A549 (cell line): ENCODE measurements around the gene CARD11. TPM values are rescaled to one million over a fixed set of nuclear protein-coding genes. Genes with fewer than 3 reads are reported as not detected.

Experiments used
- ATAC-seq, 2 experiments: fragments of 200-7000 bp in 1 of 2; fragments of >200 bp in 1 of 2; cut with Nextera tagmentation in 1 of 2; cut with Tn5 transposase in 1 of 2; 3 replicates each; pipeline versions ENCODE4 v1.8.0 to v1.9.1; 2018 to 2020; ENCODE audit warnings: mild to moderate bottlenecking in 1 of 2, moderate library complexity in 1 of 2
- CTCF ChIA-PET: fragments of 300-600 bp; sonication (Branson Sonifier 250); formaldehyde crosslinking; extraction: SDS; loops from one replicate; lab custom pipeline; 2021; ENCODE audit warnings: antibody characterized with exemption, inconsistent platforms; lab: Yijun Ruan, JAX
- POLR2A ChIA-PET: fragments of 350-600 bp; formaldehyde crosslinking; extraction: SDS; loops from one replicate; lab custom pipeline; 2021; ENCODE audit warnings: antibody characterized with exemption, inconsistent platforms; lab: Yijun Ruan, JAX
- DNase-seq, 2 experiments: peaks; one replicate each; pipeline versions ENCODE4 v3.0.0 to v3.0.0-alpha.2; 2011 to 2016; ENCODE audit warnings: low read depth in 1 of 2, low spot score in 1 of 2
- FAIRE-seq: peaks from 2 replicates; lab custom pipeline; 2011; peaks lifted over from hg19 to GRCh38; lab: Jason Lieb, UNC
- H3K27ac ChIP-seq, 2 experiments: fragments of >200 bp; sonication (Bioruptor Twin); formaldehyde crosslinking; 3 replicates each; pipeline ENCODE4 v1.5.1; 2016 to 2017
- H3K4me1 ChIP-seq: fragments of >200 bp; sonication (Bioruptor Twin); formaldehyde crosslinking; 3 replicates; pipeline ENCODE4 v1.6.1; 2016
- H3K4me2 ChIP-seq: fragments of >200 bp; sonication (Bioruptor Twin); formaldehyde crosslinking; 3 replicates; pipeline ENCODE4 v1.6.1; 2016
- H3K4me3 ChIP-seq: fragments of >200 bp; sonication (Bioruptor Twin); formaldehyde crosslinking; 3 replicates; pipeline ENCODE4 v1.5.1; 2016
- H3K9me3 ChIP-seq: fragments of >200 bp; sonication (Bioruptor Twin); formaldehyde crosslinking; 3 replicates; pipeline ENCODE4 v1.6.1; 2016
- ATOH8 ChIP-seq: fragments of 250-450 bp; sonication (Bioruptor Pico); IDR thresholded peaks from 2 replicates; pipeline ENCODE4 v1.5.0; 2020; ENCODE audit warnings: low read depth, mild to moderate bottlenecking, moderate library complexity
- BCL3 ChIP-seq: fragments of >200 bp; sonication (Bioruptor Twin); formaldehyde crosslinking; IDR thresholded peaks from 3 replicates; pipeline ENCODE4 v1.6.1; 2016
- CBX2 ChIP-seq: fragments of 200-600 bp; sonication (generic); IDR thresholded peaks from 2 replicates; pipeline ENCODE4 v1.6.1; 2016; ENCODE audit warnings: low read depth, mild to moderate bottlenecking, borderline replicate concordance
- CTCF ChIP-seq: fragments of >200 bp; sonication (Bioruptor Twin); formaldehyde crosslinking; IDR thresholded peaks from 3 replicates; pipeline ENCODE4 v1.5.1; 2016
- E2F6 ChIP-seq: IDR thresholded peaks from 2 replicates; pipeline ENCODE4 v1.6.1; 2012; ENCODE audit warnings: low read depth, borderline replicate concordance
- EHMT2 ChIP-seq: fragments of 200-600 bp; sonication (generic); IDR thresholded peaks from 2 replicates; pipeline ENCODE4 v1.6.1; 2016; ENCODE audit warnings: antibody characterized with exemption, low read depth, mild to moderate bottlenecking, moderate library complexity
- ELK1 ChIP-seq: fragments of 150-350 bp; IDR thresholded peaks from 2 replicates; pipeline ENCODE4 v1.6.1; 2014; ENCODE audit warnings: low read depth, mild to moderate bottlenecking, low read length
- ESRRA ChIP-seq: fragments of 150-350 bp; IDR thresholded peaks from 2 replicates; pipeline ENCODE4 v1.6.1; 2014; ENCODE audit warnings: mild to moderate bottlenecking, low read length, borderline replicate concordance
- GATA3 ChIP-seq: IDR thresholded peaks from 2 replicates; pipeline ENCODE4 v1.6.1; 2012; ENCODE audit warnings: borderline replicate concordance
- HEYL ChIP-seq: fragments of 250-450 bp; sonication (Bioruptor Pico); IDR thresholded peaks from 2 replicates; pipeline ENCODE4 v1.8.0; 2021; ENCODE audit warnings: mild to moderate bottlenecking, moderate library complexity
- JUN ChIP-seq, 2 experiments: fragments of >200 bp; sonication (Bioruptor Twin); formaldehyde crosslinking; IDR thresholded peaks; 2 replicates in 1 of 2; 3 replicates in 1 of 2; pipeline ENCODE4 v1.6.1; 2016 to 2017
- KDM1A ChIP-seq: fragments of 200-600 bp; sonication (generic); IDR thresholded peaks from 2 replicates; pipeline ENCODE4 v1.6.1; 2016; ENCODE audit warnings: low read depth, mild to moderate bottlenecking
- MAFK ChIP-seq: fragments of 450-650 bp; IDR thresholded peaks from 2 replicates; pipeline ENCODE4 v1.6.1; 2014; ENCODE audit not compliant: partially characterized antibody
- MAX ChIP-seq: IDR thresholded peaks from 2 replicates; pipeline ENCODE4 v1.6.1; 2012
- NPAS2 ChIP-seq: fragments of 250-450 bp; sonication (Bioruptor Pico); IDR thresholded peaks from 2 replicates; pipeline ENCODE4 v1.8.0; 2022; ENCODE audit warnings: mild to moderate bottlenecking, moderate library complexity, borderline replicate concordance
- NR3C1 ChIP-seq: fragments of >200 bp; sonication (Bioruptor Twin); formaldehyde crosslinking; IDR thresholded peaks from 3 replicates; pipeline ENCODE4 v1.6.1; 2017
- PBX3 ChIP-seq: IDR thresholded peaks from 2 replicates; pipeline ENCODE4 v1.6.1; 2012
- RARB ChIP-seq: fragments of 250-450 bp; sonication (Bioruptor Pico); IDR thresholded peaks from 2 replicates; pipeline ENCODE4 v1.8.0; 2021; ENCODE audit warnings: mild to moderate bottlenecking, moderate library complexity
- REST ChIP-seq: fragments of 200-600 bp; sonication (generic); IDR thresholded peaks from 2 replicates; pipeline ENCODE4 v1.6.1; 2016; ENCODE audit warnings: antibody characterized with exemption, mild to moderate bottlenecking, moderate library complexity
- RNF2 ChIP-seq: fragments of 200-600 bp; sonication (generic); IDR thresholded peaks from 2 replicates; pipeline ENCODE4 v1.6.1; 2016; ENCODE audit warnings: low read depth, mild to moderate bottlenecking, antibody characterized with exemption, moderate library complexity, borderline replicate concordance
- SMC3 ChIP-seq: fragments of >200 bp; sonication (Bioruptor Twin); formaldehyde crosslinking; IDR thresholded peaks from 3 replicates; pipeline ENCODE4 v1.6.1; 2018; ENCODE audit warnings: inconsistent platforms
- SREBF2 ChIP-seq: fragments of 450-650 bp; IDR thresholded peaks from 2 replicates; pipeline ENCODE4 v1.6.1; 2014; ENCODE audit warnings: mild to moderate bottlenecking, moderate library complexity
- WGBS: methylation state at CpG from one replicate; pipeline ENCODE4 v1.1.6; 2017; ENCODE audit errors: missing lambda C conversion rate; 5-methylcytosine and 5-hydroxymethylcytosine counted together
- polyA plus RNA-seq, 4 experiments: library from polyadenylated mRNA; depleted of rRNA in 3 of 4; stranded (reverse); fragments of >200 nt; fragmentation: RNase III in 1 of 4; extraction: RNeasy Plus Mini Kit Qiagen cat#74134 plus additional on column Dnase treatment in 1 of 4; gene quantifications; 2 replicates in 3 of 4; 3 replicates in 1 of 4; pipeline ENCODE4 v1.2.3, GENCODE V29; 2011 to 2017

CARD11 gene
- polyA plus RNA-seq, 2 of the 4 experiments (the other 2 are of a cell fraction) = 0.48 to 1.1 TPM

GRCh38 chr7:2964208-2964607 lies 79.5 kb downstream of the CARD11 start:
- Histone ChIP-seq H3K27ac (no peak overlapping the region), H3K4me2 (no peak overlapping the region), H3K4me1 (no peaks in the 10 kb centered on the region), H3K4me3 (no peak overlapping the region), H3K9me3 (peaks cover 20% of the 10 kb centered on the region; the same call in 2 of the 3 replicates)
- CTCF ChIA-PET = interaction anchor here (1.2 to 1.6 kb wide), 2 partner anchors 26 to 77 kb away, joined by 3 to 7 read pairs; no protein-coding TSS in a partner anchor
- POLR2A ChIA-PET = no interaction called here
- WGBS = 59% methylated on average over 2 of the region's 2 CpGs
- DNase-seq (no peak), ATAC-seq (no peak), FAIRE-seq (no peak)
- no peak for TF ChIP-seq NR3C1
- TF ChIP-seq EHMT2 = no peak
- peak; percentile 22 for TF ChIP-seq MAFK
- TF ChIP-seq CTCF = no peak
- no peak for TF ChIP-seq RNF2
- no peak for TF ChIP-seq GATA3
- no peak for TF ChIP-seq PBX3

- ChIA-PET CTCF (interaction anchor here (1.5 kb wide), 1 partner anchor 38 kb away, joined by 4 read pairs; no protein-coding TSS in a partner anchor), POLR2A (no interaction called here)
- no peak for TF ChIP-seq BCL3
- TF ChIP-seq ELK1 = no peak
- TF ChIP-seq GATA3 = no peak
- no peak for TF ChIP-seq RNF2
- no peak for TF ChIP-seq REST
- no peak for TF ChIP-seq CBX2
- TF ChIP-seq NPAS2 (CRISPR knock-in tag) = no peak
- TF ChIP-seq ATOH8 (CRISPR knock-in tag) = no peak
- TF ChIP-seq KDM1A = no peak
- no peak for TF ChIP-seq HEYL (CRISPR knock-in tag)
- no peak for TF ChIP-seq SREBF2
- TF ChIP-seq ESRRA = no peak
- TF ChIP-seq RARB (CRISPR knock-in tag) = no peak
- no peak for TF ChIP-seq SMC3
- no peak for TF ChIP-seq MAX
- no peak for TF ChIP-seq JUN (IDR thresholded peaks at IDR 0.05)
- no peak for TF ChIP-seq E2F6
- H3K4me3 ChIP-seq = no peak overlapping the region
- DNase-seq (no peak), ATAC-seq (no peak), FAIRE-seq (no peak)
- H3K4me2 ChIP-seq = no peak overlapping the region
- no peaks in the 10 kb centered on the region for H3K4me1 ChIP-seq
- H3K27ac ChIP-seq = no peak overlapping the region
- peaks cover 20% of the 10 kb centered on the region; the same call in 2 of the 3 replicates for H3K9me3 ChIP-seq
- WGBS = 68% methylated on average over 2 of the region's 2 CpGs
These were observed 80.8 kb downstream of the CARD11 start for GRCh38 chr7:2962865-2963264.
